ENCODE results near the gene ZAP70.
A peak's percentile ranks its signal among the peaks of the same experiment; 100 is the strongest.
"Not testable (repeated sequence)": the region's sequence is repeated elsewhere in the genome, so short reads cannot be mapped to it uniquely, and the experiment has no call there.

Gene ZAP70

DNA sequence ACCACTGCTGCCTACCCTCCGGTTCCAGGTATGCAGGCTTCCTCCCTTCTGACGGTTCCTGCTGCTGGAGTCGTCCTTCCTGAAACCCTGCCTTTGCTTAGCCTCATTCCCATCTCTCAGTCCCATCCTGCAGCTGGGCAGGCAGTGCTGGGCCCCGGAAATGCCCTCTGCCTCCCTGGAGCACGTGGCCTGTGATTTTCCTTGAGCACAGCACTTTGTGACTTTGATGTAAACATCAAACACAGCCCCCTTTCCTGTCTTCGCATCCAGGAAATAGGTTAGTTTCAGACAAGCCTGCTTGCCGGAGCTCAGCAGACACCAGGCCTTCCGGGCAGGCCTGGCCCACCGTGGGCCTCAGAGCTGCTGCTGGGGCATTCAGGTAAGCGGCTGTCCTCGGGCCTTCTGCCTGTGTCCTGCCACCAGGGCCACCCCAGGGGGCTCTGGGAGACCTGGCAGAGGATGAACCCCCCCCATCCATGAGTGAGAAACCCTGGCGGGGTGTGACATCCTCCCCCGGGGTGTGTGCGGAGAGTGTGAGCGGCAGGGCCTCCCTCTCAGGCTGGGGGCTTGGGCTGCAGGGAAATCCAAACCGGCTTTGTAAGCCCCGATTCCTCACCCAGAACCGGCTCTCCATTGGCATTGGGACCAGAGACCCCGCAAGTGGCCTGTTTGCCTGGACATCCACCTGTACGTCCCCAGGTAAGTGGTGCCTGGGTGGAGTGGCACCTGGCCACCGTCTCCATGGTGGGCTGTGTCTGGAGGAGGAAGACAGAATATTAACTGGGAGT, at the start of gene ZAP70:
TSS of gene ZAP70 (plus strand) at position 281 of the 788 bp plus-strand sequence. CDS start 10,461 bp downstream, outside the sequence.
- no peak for DNase-seq

DNA sequence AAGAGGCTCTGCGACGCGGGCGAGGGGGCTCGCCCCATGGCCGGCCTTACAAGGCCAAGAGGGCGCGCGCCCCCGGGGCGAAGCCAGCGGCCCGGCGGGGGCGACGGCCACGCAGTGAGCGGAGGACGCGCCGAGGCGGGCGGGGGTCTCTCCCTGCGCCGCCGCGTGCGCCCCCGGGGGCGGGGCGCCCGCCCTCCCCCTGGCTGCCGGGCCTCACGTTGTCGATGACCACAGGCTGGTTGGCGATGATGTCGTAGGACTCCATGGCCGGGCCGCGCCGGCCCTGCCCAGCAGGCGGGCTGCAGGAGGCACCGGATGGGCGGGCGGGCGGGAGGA, 49.8 kb upstream of the ZAP70 start:
- no peak for DNase-seq

DNA sequence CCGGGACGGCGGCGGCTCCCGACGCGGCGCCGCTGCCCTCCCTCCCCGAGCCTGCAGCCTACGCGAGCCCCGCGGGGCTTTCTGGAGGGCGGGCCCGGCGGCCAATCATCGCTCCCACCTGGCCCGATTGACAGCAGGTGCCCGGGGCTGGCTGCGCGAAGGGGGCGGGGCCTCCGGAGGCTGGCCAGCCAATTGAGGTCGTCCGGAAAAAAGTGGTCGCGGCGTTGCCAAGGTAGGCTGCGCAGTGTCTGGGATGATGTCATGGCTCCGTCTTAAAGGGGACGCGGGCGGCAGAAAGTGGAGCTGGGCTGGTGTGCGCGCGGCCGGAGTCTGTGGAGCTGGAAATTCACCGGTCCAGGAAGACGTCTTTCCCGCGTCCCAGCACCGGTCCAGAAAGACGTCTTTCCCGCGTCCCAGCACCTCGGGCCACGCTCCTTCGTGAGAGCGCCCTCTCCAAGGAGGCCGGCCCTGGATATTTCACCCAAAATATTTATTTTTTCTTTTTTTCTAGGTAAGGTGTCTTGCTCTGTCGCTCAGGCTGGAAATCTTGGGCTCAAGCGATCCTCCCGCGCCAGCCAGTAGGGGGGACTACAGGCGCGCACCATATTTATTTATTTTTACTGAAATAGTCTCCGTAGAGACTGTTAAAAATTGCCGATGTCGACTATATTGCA, 49.3 kb upstream of the ZAP70 start, which contains the start of gene ACTR1B:
TSS of gene ACTR1B (minus strand) at position 83 of the 674 bp plus-strand sequence. CDS start 154 bp downstream, outside the sequence.
- peak; percentile 97 to 99 for DNase-seq

DNA sequence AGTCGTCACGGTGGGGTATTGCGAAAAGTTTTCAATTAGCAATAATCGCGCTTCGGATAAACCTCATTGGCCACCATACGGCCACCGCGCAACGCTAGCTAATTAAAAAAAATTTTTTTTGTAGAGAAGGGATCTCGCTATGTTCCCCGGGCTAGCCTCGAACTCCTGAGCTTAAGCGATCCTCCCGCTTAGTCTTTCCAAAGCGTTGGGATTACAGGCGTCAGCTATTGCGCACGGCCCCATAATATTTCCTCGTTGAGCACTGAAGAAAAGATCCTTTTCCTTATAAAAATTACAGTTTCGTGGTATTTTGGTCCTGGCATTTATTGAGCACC, 48.8 kb upstream of the ZAP70 start:
- DNase-seq = peak; percentile 39 to 78

DNA sequence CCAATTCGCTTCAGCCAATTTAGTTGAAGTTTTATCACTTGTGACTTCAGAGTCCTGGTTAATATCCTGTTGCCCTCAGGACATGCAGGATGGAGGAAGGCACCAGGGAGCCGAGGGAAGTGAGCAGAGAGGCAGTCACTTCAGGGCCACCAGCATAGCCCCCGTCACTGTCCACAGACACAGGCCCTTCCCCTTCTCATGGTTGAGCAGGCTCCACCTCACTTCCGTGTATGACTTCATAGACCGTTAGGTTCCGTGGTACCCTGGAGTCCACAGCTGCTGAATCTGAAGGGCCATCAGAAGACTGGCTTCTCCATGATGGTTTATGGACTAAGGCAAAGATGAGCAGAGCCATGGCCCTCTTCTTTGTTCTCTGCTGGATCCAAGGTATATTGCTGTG, 43.9 kb upstream of the ZAP70 start, which contains the start of gene C2orf92:
TSS of gene C2orf92 (plus strand) at position 266 of the 400 bp plus-strand sequence. CDS start at position 342, 76 bp downstream.
- no peak for DNase-seq

DNA sequence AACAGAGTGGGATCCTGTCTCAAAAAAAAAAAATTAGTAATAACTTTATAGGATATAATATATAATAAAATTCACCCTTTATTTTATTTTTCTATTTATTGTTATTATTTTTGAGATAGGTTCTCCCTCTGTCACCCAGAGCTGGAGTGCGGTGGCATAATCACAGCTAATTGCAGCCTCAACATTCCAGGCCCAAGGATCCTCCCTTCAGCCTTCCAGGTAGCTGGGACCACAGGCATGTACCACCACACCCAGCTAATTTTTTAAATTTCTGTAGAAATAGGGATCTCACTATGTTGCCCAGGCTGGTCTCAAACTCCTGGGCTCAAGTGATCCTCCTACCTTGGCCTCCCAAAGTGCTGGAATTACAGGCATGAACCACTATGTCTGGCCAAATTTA, 42.9 kb upstream of the ZAP70 start:
- DNase-seq = no peak

DNA sequence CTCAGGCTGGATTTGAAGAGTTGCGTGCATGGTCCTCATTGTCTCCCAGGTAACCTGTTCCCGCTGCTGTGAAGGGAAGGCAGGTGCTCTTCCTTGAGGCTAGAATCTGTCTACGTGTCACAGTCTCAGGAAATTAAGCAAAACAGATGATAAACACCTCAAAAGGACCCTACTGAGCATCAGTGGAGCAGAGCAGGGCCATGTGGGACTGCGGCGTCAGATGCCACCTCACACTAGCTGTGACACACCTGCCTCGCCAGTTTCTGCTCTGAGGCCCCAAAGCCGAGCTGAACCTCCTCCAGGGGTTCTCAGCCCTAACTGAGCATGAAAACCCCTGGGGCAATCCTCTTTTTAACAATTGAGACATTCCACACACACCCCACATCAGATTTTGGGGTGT, 41.9 kb upstream of the ZAP70 start:
- DNase-seq = no peak

DNA sequence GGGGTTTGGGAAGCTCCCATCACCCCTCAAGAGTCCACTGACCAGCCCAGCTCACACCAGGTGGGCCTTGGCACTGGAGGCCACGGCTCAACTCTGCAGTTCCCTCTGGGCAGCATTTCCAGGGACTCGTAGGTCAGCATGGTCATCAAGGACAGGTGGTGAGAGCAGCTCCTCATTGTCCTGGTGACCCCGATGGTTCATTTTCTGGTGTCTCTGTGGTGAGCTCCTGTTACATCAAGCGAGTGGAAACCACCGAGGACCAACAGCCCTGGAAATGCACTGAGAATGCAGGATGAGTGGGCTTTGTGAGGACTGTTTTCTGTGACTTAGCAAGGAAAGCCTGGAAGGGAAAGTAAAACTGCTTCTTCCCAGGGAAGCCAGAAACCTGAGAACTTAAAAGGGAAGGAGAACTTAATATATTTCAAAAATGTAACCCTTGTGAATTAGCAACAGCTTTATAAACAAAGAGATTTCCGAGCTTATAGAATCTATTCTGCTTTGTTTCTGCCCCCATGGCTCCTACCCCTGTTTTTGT, 40.7 kb upstream of the ZAP70 start:
- DNase-seq = not testable (repeated sequence)

DNA sequence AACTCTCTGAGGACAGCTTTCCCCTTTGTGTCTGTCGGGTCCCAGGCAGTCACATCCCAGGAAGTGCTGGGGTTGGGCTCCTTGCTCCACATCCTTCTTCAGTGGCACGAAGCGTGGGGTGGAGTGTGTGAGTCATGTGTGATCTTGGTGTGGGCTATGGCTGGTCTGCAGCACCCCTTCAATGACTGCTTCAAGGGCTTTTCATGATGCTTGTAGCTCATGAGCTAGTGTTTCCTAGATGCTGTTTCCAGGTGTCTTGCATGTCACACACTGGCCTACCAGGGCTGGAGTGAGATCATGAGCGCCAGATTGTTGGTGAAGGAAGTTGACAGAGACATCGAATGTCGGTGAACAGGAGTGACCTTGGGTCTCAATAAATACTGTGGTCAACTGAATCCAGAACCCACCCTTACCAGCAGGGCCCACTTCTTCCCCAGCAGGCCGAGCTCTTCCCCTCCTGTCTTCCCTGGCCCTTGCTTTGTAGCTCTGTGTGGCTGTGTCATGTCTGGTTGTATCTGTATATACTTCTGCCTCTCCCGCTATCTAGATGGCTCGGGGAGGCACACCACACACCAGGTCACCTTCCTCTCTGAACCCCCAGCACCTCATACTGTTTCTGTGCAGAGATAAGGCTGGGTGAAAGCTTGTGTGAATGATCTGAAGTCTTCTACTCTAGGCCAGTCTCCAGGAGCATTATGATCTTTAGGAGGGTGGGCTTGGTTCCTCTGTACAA, 40.0 kb upstream of the ZAP70 start:
- no peak for DNase-seq

DNA sequence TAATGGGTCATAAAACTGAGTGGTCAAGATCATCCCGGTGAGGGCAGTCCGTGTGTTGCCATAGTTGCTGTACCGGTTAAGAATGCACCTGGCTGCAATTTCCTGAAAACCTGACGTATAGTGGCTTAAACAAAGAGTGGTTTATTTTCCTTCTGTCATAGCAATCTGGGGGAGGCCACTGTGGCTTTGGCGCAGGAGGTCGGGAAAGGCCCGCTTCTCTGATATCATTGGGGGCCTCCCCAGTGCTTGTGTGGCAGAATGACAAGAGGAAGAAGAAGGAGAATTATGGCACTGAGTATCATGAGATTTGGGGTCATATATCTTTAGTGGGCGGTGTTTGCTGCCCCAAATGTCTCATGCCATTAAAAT, 39.5 kb upstream of the ZAP70 start:
- no peak for DNase-seq

DNA sequence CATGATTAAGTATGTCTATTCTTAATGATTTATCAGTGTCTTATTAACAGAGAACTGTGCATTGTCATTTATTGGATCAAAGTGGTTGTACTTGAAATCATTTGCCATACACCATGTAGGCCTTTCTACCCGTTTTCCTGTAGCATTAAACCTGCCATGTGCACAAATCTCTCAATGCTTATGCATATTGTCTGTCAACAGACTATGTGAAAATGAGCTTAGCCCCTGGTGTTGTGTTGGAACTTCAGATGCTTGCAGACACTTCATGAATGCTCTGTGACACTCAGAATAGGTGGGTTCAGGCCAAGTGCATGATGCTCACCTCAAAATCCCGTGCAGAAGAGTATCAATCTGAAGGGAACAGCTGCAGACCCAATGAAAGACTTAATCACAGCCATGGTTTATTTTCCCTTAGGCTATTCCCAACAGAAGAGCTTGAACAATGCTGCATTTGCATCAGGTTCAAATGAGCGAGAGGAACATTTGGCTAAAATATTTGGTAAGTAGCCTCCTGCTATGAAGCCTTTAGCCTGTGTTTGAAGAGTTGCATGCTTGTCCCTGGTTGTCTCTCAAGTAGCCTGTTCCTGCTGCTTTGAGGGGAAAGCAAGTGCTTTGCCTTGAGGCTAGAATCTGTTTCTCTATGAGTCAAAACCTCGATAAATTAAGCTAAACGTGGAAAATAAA, 37.8 kb upstream of the ZAP70 start:
- DNase-seq = no peak

DNA sequence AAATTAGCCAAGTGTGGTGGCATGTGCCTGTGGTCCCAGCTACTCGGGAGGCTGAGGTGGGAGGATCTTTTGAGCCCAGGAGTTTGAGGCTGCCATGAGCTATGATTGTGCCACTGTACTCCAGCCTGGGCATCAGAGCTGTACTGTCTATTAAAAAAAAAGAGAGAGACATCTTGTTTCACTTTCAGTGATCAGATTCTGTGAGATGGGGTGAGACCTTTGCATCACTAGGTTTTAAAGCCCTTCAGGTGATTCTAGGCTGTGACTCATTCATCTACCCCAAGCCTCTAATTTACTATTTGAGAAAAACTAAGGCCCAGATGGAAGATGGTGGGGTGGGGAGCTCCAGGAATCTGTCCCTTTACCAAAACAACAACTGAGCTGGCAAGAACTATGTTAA, 36.8 kb upstream of the ZAP70 start:
- DNase-seq = no peak

DNA sequence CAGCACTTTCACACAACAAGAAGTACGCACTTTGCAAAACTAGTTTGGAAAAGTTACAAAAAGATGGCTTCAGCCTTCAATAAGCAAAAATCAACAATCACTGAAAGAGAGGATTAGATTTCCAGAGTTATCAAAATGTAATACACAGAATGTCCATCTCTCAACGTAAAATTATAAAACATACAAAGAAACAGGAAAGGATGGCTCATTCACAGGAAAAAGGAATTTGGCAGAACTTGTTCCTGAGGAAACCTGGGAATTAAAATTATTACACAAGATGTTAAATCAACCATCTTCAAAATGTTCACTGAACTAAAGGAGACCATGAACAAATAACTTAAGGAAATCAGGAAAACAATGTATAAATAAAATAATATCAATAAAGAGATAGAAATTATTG, 35.9 kb upstream of the ZAP70 start:
- DNase-seq = no peak

DNA sequence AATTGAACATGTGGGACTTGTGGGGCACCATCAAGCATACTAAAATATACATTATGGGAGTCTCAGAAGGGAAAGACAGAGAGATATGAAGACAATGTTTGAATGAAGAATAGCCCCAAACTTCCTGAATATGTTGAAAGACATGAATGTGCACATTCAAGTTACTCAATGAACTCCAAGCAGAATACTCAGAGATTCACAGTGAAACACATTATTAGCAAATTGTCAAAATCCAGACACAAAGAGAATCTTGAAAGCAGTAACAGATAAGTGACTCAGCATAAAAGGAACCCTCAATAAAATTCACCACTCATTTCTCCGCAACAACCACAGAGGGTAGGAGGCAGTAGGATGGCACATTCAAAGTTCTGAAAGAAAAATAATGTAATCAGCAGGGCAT, 35.1 kb upstream of the ZAP70 start:
- DNase-seq = peak; percentile 17 to 30

DNA sequence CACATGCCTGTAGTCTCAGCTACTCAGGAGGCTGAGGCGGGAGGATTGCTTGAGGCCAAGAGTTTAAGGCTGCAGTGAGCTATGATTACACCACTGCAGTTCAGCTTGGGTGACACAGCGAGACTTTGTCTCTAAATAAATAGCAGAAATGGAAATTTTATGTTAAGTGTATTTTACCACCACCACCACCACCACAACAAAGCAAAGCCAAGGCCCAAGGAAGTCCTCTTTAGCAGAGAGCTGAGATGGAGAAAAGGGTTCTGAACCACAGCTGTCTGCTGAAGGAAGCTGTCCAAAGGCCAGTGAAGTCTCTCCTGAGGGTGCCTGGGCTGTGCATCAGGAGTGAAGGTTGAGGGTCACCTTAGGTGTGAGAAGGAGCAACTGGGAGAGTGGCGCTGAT, 26.1 kb upstream of the ZAP70 start:
- not testable (repeated sequence) for DNase-seq

DNA sequence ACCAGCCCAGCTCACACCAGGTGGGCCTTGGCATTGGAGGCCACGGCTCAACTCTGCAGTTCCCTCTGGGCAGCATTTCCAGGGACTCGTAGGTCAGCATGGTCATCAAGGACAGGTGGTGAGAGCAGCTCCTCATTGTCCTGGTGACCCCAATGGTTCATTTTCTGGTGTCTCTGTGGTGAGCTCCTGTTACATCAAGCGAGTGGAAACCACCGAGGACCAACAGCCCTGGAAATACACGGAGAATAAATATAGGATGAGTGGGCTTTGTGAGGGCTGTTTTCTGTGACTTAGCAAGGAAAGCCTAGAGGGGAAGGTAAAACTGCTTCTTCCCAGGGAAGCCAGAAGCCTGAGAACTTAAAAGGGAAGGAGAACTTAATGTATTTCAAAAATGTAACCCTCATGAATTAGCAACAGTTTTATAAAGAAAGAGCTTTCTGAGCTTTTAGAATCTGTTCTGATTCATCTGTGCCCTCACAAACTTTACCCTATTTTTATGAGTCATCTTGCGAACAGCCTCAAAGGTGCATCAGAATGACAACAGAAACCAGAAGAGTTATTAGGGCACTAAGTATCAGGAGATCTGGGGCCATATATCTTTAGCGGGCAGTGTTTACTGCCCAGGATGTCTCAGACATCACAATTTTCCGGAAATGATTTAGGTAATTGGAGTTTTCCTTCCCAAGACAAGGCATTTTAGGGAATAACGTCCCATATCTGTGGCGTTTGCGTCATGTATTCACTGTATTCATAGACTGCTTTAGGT, 25.1 kb upstream of the ZAP70 start:
- no peak for DNase-seq

DNA sequence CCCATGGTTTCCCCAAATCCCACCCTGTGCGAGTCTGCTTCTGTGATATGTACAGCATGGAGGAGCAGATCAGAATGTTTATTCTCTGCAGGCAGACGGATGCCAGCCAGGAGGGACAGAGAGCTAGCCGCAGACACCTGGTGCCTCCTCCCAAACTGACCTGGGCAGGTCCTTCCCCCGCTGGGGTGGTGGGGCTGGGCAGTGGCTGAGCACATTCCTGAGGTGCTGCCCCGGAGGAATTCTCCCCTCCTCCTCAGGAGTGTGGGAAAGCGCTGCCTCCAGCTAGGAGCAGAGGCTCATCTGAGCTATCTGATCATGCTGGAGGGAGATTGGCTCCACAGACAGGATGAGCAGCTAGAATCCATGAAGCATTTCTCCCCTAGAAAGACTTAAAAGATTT, 22.2 kb upstream of the ZAP70 start:
- DNase-seq = no peak

DNA sequence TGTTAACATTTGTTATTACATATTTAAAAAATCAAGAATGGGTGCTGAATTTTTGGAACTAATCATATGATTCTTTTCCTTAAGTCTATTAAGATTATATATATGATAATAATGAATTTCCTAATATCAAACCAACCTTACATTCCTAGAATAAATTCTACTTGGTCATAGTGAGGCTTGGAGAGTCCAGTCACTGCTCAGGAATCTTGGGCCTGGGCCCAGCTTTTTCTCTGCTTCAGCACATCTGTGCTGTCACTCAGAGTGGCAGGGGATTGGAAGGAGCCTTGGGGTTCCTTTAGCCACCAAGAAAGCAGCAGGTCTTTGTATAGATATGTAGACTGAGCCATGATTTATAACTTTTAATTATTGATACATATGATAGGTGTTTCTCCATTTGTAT, 19.9 kb upstream of the ZAP70 start:
- DNase-seq = no peak

DNA sequence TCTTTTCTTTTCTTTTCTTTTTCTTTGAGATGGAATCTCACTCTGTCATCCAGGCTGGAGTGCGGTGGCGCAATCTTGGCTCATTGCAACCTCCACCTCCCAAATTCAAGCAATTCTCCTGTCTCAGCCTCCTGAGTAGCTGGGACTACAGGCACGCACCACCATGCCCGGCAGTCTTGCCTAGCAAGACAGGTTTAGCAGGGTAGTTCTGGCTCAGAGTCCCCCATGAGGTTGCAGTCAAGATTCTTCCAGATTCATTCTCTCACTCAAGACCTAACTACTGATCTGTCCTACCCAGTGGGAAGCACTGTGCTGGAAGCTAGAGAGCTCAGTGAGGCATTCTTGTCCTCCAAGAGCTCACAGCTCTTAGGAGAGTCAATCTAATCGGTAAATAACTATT, 17.6 kb upstream of the ZAP70 start:
- no peak for DNase-seq

DNA sequence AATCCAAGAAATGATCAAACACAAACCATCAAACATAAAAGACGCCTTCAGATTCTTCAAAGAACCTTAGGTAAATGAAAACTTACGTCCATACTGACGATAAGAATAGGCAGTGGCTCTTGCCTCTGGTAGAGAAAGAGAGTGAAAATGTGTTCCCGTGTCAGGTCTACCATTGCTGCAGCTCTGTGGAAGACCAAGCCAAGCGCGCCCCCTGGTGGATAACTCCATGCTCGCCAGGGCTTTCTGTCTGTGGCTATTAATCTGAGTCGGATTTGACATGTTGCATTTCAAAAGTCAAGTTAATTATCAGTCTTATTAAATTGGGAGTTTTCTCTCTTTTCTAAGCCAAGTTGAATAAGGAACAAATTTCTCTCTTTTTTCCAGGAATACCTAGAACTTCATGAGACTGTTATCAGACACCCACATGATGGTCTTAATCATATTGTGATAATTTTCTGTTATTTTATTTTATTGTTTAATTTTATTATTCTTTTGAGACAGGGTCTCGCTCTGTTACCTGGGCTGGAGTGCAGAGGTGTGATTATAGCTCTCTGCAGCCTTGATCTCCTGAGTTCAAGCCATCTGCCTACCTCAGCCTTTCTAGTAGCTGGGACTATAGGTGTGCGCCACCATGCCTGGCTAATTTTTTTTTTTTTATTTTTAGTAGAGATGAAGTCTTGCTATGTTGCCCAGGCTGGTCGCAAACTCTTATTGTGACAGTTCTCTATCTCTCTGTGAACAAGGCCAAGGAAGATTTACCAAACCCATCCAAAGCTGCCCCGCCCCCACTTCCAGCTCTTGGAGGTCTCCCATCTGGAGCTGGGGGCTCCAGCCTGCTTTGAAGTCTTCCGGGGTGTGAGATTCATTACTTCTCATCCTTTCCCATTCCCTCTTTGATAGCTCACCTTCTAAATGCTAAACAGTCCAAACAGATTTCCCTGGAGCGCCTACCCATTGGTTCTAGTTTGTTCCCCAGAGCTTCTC, 15.8 kb upstream of the ZAP70 start:
- DNase-seq = peak; percentile 77 to 78

DNA sequence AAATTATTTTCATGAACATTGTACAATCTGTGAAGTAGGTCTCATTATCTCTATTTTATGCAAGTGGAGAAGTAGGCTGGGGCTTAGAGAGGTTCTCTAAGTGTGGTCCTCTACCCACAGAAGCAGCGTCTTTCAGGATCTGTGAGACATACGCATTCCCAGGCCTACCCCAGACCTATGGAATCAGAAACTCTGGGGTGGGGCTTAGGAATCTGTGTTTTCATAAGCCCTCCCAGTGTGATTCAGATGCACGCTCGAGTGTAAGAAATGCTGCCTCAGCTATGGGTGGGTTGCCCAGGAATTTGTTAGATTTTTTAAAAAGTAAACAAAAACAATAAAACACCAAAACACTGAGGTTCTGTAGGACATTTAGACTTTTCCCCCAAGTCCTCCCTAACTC, 14.8 kb upstream of the ZAP70 start:
- no peak for DNase-seq
